Stimulated activated CD8-positive, alpha-beta memory T cell treated with anti-CD3 and anti-CD28 coated beads, Interleukin-15, amount 100 ng/mL, for 1 hour (primary cell): Measurements from ENCODE around the gene LRP10.
"Not testable (repeated sequence)": the region's sequence is repeated elsewhere in the genome, so short reads cannot be mapped to it uniquely, and the experiment has no call there.

Experiments used
- DNase-seq: peaks from one replicate; pipeline ENCODE4 v3.0.0-alpha.2; 2020; ENCODE audit warnings: low read depth

The LRP10 gene

DNA sequence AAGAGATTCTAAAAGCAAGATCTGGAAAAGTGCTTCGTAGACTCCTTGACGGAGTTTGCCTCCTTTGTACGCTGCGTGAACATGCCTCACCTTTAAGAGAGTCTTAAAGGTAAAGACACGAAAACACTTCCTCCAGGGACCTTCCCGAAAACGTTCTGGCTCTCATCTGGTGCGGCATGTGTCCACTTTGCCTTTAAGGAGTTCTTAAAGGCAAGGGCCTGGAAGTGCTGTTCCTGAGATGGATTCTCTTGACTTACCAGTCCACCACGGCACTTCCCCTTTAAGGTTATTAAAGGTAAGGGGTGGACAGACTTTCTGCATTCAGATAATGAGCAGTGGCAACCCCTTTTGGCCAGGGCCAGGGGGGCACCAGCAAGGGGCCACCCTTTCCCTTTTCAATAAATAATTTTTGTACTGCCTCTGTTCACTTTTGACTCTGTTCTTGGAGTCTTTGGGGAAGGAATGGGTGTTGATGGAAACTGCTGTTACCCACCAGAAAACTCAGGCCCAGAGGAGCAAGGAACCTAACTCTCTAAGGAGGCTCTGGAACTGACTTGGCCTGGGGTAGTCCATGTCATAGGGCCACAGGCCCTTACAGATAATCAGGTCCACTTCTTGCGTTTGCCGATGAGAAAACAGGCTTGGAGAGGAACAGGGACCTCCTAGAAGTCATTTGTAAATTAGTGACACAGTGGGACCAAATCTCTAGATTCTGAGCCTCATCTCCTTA lies 15.9 kb downstream of the LRP10 start:
- DNase-seq = no peak

DNA sequence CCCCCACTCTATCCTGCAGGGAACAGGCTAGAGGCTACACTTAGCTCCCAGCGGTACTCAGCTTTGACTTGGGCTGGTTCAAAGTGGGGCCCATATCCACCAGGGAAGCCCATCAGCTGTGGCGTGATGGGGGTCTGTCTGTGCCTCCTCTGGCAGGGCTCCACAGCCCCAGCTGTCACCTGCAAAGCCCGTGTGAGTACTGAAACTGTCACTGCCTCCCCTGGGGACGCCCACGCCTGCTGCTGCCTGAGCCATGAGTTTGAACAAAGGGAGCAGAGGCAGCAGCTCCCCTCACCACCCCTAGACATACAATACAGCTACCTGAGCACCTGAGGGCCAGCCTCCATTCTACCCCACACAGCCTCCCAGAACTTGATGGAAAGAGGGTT lies 16.4 kb downstream of the LRP10 start:
- DNase-seq = no peak

DNA sequence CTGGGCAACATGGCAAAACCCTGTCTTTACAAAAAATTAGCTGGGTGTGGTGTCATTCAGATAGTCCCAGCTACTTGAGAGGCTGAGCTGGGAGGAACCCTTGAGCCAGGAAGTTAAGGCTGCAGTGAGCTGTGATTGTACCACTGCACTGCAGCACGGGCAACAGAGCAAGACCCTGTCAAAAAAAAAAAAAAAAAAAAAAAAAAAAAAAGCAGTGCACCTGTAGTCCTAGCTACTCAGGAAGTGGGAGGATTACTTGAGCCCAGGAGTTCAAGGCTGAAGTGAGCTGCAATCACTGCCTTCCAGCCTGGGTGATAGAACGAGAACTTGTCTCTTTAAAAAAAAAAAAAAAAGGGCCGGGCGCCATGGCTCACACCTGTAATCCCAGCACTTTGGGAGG lies 17.1 kb downstream of the LRP10 start:
- DNase-seq = no peak

DNA sequence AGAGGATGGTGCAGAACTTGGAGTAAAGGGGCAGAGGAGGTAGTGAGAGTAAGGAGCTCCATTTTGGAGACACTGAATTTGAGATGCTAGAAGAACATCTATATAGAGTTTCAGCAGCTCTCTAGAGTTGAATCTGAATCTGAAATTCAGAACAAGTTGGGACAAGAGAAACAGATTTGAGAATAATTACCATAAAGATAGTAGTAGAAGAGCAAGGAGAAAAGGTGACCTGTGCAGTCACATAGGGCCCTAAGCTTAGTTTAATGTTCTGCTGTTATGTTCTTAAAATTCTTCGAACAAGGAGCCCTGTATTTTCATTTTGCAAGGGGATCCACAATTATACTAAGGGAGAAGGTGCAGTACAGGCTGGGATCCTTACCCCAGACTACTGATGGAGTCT lies 18.9 kb downstream of the LRP10 start:
- no peak for DNase-seq

DNA sequence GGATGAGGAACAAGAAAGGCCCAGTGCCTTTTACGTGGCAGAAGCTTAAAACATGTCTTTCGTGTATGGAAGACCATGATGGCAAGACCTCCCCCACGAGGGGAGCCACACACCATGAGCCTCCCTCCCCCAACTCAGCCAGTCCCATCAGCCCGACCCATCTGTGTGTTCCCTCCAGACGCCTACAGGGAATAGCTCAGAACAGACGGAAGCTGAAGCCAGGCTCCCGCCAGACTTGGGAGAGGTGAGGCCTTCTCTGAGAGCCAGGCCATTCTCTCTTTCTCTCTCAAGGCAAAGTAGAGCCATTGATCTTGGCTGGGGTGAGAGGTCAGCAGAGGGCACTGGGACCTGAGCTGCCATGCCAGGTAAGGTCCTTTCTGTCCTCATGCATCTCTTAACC lies 20.9 kb downstream of the LRP10 start:
- no peak for DNase-seq

DNA sequence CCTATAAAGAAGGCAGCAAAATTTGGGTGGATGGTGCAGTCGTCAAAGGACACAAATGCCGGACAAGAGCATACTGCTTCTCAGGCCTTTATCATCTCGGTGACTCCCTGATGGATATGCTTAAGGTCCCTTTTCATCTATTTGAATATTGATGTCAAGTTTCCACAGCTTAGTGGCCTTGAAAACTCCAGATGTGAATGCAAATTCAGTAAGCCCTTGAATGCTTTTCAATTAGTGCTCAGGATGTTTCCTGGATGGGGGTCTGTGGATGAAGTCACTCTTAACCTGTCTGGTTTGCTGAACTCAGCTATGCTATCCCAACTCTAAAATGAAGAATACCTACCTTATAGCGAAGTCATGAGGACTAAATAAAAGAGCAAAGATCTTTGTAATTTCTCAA lies 22.2 kb downstream of the LRP10 start:
- DNase-seq = no peak

DNA sequence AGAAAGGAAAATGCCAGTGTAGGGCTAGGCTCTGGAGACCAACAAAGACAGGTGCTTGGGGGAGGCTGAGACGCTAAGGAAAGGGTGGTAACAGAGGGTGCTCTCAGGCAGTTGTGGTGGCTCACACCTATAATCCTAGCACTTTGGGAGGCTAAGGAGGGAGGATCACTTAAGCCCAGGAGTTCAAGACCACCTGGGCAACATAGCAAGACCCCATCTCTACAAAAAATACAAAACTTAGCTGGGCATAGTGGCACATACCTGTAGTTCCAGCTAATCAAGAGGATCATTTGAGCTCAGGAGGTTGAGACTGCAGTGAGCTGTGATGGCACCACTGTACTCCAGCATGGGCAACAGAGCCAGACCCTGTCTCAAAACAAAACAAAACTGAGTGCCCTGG lies 23.9 kb downstream of the LRP10 start:
- DNase-seq = no peak

DNA sequence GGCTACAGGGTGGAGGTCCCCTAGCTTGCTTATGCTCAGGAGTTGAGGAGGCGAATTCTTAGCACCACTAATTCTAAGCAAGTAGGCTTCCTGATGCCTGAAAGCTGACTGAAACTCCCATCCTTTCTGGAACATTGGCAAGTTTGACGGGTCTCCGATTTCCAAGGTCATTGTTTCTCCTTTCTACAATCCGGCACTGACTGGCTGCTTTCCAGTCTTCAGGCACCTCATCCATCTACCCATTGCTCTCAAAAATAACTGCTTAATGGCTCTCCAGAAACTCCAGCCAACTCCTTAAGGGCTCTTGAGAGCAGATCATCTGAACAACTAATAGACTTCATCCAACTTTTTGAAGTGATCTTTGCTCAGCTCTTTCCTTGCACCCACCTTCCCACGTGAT lies 24.8 kb downstream of the LRP10 start:
- DNase-seq = no peak

DNA sequence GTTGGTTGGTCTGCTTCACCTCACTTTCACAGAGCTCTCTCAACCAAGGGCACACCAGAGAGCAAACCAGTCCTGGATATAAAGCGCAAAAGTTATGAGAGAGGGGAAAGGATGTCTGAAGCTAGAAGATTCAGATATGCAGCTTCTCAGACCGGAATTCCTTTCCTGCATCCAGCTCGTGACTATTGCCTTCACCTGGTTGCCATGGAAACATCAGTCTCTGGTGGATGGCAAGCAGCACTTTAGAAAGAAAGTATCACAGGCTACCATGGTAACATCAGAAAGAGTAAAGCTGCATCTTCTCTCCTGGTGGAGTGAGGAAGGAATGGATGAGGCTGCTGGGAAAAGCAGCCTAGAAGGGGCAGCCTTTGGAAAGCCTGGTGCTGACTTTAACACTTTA lies 25.2 kb downstream of the LRP10 start:
- no peak for DNase-seq

DNA sequence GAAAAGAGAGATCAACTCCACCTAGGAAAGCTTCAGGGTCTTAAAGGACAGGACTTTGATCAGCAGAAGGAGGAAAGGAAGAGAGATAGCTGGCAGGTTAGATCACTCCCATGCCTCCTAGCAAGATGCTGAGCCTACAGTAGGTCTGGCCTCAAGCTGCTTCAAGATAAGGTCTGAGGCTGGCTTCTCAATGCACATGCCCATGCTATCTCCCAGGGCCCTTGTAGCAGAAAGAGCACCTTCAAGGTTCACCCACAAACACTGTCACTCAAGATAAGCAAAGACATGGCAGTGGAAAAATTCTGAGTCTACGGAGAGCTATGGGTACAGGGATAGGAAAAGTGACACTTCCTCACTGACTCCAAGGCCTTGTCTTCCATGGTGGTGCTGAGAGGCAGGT lies 25.8 kb downstream of the LRP10 start:
- no peak for DNase-seq

DNA sequence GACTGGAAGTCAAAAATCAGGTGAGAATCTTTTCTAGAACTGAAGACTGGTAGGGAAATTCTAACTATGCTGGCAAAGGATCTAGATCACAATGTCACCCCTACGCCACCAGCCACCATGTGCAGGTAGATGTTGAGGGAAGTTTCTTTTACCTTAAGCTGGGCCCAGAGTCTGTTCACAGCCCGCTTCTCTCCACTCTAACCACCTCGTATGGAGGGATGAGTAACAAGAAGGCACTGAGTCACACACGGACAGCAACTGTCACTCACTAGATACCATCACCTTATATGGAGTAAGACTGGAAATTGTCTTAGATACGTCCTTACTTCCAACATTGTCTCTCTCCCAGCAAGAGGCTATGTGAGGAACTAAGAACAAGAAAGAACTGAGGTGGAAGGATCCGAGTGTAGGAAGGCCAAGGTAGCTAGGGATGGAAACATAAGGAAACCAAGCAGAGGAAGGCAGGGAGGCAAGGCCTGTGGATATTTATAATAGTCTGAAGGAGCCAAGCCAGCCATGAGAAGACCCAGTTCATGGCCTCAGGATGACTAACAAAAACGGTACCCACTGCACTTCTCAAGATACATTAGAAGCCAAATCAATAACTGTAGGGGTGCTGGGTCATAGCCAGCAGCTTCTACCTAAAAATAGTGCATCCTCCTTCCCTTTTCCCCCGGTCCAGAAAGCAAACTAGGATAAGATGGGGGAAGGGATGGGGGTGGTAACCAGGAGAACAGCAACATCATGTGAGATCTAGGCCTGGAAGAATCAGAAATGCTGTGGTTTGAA lies 27.0 kb downstream of the LRP10 start:
- DNase-seq = no peak

DNA sequence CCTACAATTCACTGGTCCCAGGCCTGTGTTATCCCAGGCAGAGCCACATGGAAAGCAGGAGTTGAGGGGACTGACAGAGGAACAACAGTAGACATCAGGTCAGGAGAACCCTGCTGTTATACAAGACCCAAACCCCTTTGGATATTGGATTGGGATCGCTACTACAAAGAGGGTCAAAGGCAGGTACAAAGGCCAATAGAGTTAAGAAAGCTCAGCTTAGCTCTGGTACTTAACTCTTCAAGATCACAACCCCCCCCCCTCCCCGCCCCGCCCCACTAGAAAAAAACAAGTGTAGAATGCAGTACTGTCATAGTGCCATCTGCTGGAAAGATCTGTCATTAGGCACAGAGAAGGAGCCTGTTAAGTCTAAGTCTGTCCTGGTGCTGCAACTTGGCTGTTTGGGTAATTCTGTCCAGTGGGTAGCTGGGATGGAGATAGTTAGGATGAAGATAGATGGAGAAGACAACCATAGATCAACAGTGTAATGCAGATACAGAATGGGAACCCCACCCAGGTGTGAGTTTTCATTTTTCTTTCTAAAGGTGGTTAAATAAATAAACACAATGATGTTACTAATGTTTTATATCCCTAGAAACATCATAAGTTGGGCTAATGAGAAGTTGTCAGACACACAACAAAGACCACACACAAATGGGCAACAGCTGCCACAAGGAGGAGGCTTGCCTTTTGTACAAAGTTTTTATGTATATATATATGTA lies 28.7 kb downstream of the LRP10 start:
- DNase-seq = no peak

DNA sequence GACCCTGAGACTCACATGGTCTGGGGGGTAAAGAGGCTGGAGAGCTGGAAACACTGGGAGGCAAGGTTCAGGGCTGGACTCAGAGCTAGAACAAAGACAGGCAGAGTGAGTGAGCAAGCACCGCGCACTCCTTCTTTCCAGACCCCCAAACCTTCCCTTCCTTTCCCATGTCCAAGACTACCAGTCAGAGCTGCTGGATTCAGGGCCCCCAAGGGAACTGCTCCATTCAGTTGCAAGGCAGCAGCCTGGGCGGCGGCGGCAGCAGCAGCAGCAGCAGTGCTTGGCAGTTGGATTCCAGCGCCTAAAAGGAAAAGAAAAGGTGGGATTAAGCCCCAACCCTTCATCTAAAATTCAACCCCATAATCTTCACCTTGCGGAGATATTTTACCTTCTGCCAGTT lies 30.3 kb downstream of the LRP10 start:
- no peak for DNase-seq

DNA sequence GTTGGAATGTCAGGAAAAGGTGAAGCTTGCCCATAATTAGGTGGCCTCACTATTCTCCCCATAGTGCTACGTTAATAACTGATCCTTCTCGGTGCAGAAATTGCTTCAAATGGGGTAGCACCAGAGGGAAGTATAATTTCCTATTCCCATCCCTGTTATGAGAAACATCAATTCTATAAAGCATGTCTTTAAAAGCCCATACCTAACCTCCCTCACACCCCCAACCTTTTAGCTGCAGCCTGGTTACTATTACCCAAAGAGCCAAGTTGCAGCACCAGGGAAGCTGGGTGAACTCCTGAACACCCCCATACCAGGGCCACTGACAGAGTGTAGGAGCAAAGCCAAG lies 32.2 kb downstream of the LRP10 start:
- no peak for DNase-seq

DNA sequence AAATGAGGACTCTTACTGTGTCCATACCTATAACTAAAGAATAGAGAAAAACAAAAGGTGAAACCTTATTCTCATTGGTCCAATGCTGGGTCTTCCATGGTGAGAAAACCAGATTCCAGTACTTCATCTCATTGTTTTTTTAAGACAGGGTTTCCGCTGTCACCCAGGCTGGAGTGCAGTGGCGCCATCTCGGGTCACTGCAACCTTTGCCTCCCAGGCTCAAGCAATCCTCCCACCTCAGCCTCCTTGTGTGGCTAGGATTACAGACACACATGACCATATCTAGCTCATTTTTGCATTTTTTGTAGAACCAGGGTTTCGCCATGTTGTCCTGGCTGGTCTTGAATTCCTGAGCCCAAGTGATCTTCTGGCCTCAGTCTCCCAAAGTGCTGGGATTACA lies 34.1 kb downstream of the LRP10 start:
- DNase-seq = no peak

DNA sequence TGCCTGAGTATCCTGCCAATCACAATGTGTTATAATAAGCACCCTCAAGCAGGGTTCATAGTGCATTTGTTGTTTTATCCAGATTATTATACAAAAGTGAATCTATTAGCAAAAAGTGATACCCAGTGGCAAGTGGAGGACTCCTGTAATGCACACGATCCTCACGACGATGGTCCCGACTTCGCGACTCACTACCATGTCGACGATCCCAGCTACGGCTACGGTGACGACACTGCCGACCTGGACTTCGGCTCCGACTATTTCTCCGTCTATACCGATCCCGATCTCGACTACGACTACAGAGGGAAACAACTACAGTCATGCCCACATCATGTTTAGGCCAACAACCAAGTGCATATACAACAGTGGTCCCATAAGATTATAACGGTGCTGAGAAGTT lies 34.5 kb downstream of the LRP10 start:
- no peak for DNase-seq

DNA sequence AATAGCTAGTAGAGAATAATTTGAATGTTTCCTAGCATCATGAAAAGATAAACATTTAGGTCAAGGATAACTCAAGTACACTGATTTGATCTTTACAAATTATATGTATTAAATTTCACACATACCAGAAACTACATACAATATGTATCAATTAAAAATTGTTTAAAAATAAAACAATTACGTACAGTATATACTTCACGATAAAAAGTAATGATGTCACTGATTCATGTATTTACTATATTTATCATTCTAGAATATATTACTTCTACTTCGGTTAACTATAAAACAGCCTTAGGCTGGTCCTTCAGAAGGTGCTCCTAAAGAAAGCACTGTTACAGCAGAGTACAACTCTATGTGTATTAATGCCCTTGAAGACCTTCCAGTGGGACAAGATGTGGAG lies 35.9 kb downstream of the LRP10 start:
- no peak for DNase-seq

DNA sequence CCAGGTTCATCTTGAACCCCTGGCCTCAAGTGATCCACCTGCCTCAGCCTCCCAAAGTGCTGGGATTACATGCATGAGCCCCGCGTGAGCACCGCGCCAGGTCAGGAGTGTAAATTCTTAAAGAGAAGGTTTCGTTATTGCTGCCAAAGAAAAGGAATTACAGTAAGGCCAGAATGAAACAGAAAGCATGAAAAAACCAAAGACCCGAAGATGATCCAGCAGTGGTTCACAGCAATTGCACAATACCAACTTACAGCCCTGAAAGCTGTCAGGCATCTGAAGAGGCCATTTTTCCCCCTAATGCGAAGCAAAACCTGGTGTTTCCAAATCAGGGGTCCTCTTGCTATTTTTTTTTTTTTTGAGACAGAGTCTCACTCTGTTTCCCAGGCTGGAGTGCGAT lies 37.1 kb downstream of the LRP10 start:
- DNase-seq = no peak

DNA sequence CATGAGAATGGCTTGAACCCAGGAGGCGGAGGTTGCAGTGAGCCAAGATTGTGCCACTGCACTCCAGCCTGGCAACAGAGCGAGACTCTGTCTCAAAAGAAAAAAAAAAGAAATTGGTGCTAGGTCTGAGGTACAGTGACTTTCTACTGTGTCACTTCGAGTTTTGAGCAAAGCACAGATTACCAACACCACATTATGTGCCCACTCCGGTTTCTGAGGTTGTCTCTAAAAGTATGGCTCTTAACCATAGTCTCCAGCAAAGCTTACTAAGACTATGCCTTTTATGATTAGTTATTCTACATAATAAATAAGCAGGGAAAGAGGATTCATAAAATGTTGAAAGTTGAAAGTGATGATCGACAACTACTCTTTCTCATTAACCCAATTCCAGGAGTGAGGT lies 39.4 kb downstream of the LRP10 start:
- no peak for DNase-seq

DNA sequence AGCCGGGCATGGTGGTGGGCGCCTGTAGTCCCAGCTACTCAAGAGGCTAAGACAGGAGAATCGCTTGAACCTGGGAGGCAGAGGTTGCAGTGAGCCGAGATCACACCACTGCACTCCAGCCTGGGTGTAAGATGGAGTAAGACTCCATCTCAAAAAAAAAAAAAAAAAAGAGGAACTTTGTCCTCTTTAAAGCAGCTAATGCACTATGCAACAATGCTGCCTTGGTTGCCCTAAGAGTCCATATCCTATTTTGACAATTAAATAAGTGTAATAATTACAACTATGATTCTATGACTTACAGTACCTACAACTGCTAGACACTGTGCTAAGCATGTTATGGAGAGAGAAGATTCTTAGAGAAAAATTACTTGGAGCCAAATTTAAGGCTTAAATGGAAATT lies 43.3 kb downstream of the LRP10 start:
- DNase-seq = not testable (repeated sequence)

DNA sequence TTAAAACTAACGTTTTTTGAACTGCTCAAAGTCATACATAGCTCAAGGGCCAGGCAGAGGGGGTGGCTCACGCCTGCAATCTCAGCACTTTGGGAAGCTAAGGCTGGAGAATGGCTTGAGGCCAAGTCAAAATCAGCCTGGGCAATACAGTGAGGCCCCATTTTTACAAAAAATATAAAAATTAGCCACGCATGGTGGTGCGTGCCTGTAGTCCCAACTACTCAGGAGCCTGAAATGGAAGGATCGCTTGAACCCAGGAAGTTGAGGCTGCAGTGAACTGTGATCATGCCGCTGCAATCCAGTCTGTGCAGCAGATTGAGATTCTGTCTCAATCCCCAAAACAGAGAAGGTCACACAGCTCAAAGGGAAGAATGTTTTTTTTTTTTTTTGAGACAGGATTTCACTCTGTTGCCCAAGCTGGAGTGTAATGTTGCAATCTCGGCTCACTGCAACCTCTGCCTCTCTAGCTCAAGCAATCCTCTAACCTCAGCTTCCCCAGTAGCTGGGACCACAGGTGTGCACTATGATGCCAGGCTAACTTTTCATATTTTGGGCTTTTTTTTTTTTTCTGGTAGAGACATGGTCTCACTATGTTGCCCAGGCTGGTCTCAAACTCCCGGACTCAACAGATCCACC lies 44.5 kb downstream of the LRP10 start:
- DNase-seq = no peak

DNA sequence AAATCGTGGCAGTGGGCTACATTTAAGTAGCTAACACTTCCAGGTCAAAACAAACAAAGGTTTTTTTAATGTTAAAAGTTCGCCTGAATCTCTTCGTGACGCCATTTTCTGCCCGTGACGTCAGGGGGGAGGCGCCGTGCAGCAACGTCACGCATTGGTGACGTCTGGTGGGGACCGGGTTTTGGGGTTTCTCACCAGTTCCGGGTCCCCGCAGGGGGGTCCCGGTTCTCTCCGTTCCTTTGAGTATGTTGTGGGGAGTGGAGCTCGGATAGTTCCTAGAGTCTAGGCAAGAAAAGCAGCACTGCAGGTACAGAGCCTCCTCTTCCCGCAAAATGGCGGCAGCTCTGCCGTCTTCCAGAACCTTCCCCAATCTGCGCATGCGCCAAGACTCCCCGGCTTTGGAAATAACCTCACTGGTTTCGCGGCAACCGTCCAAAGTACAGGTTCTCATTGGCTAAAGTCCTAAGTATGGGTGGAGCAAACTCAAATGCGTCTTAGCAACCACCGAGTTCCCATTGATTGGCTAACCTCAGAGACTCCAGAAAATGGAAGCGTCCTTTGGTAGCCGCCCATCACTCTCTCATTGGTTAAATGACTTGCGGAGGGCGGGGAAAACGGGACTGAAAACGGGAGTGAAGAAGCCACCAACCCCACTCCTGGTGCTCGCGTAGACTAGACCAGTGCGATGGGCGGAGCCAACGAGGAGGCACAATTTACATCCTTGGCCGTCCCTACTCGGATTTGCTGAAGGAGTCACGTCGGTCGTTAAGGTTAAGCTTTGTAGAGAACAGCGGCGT lies 47.5 kb downstream of the LRP10 start, which contains the start of gene RBM23:
RBM23 (minus strand) TSS at position 346 of the 797 bp plus-strand sequence.
- DNase-seq = peak; percentile 100
